Measurements from ENCODE around the gene SLC22A1. TPM values are rescaled to one million over a fixed set of nuclear protein-coding genes. Genes with fewer than 3 reads are reported as not detected.

SLC22A1 gene
- total RNA-seq, 2 donors from 2014 or later = 1.2 to 1.6 TPM

GRCh38 chr6:160173806-160174527, 52.4 kb downstream of the SLC22A1 start:
- H3K36me3 ChIP-seq = no peaks in the 10 kb centered on the region
- H3K9me3 ChIP-seq = no peaks in the 10 kb centered on the region
- no peak overlapping the region for H3K27ac ChIP-seq
- TF ChIP-seq CTCF (IDR thresholded peaks at IDR 0.05) = no peak
- H3K27me3 ChIP-seq (replicated peaks; ENCODE audit: insufficient read depth) = no peaks in the 10 kb centered on the region
- H3K4me3 ChIP-seq = no peak overlapping the region
- ATAC-seq (ENCODE audit: insufficient number of reproducible peaks, low FRiP score, low read depth) = no peak
- peaks cover 0 to 6% of the 10 kb centered on the region in 2 donors for H3K4me1 ChIP-seq (ENCODE audit: control insufficient read depth in 1 of 2, low read depth in 2 of 2)
- no peak for DNase-seq (ENCODE audit: low spot score)

- no peak for DNase-seq (ENCODE audit: low spot score)
- H3K36me3 ChIP-seq = no peaks in the 10 kb centered on the region
- TF ChIP-seq CTCF (IDR thresholded peaks at IDR 0.05) = no peak
Measured at GRCh38 chr6:160174681-160175080, 53.1 kb downstream of the SLC22A1 start.

GRCh38 chr6:160177220-160177619, 55.6 kb downstream of the SLC22A1 start:
- no peak for TF ChIP-seq CTCF (IDR thresholded peaks at IDR 0.05)
- no peak for ATAC-seq (ENCODE audit: insufficient number of reproducible peaks, low FRiP score, low read depth)
- DNase-seq (ENCODE audit: low spot score) = no peak
- Histone ChIP-seq H3K27me3 (replicated peaks; ENCODE audit: insufficient read depth) (no peaks in the 10 kb centered on the region), H3K36me3 (no peaks in the 10 kb centered on the region), H3K4me3 (no peak overlapping the region), H3K27ac (no peak overlapping the region), H3K9me3 (no peaks in the 10 kb centered on the region), H3K4me1 (ENCODE audit: control insufficient read depth in 1 of 2, low read depth in 2 of 2) (no peaks in the 10 kb centered on the region)

More at GRCh38 chr6:160174681-160175080, 53.1 kb downstream of the SLC22A1 start:
- no peaks in the 10 kb centered on the region for H3K27me3 ChIP-seq (replicated peaks; ENCODE audit: insufficient read depth)
- no peaks in the 10 kb centered on the region for H3K9me3 ChIP-seq
- H3K4me3 ChIP-seq = no peak overlapping the region
- H3K27ac ChIP-seq = no peak overlapping the region
- ATAC-seq (ENCODE audit: insufficient number of reproducible peaks, low FRiP score, low read depth) = no peak
- peaks cover 0 to 5% of the 10 kb centered on the region in 2 donors for H3K4me1 ChIP-seq (ENCODE audit: control insufficient read depth in 1 of 2, low read depth in 2 of 2)

GRCh38 chr6:160178271-160178670, 56.7 kb downstream of the SLC22A1 start:
- Histone ChIP-seq H3K9me3 (no peaks in the 10 kb centered on the region), H3K4me1 (ENCODE audit: control insufficient read depth in 1 of 2, low read depth in 2 of 2) (no peaks in the 10 kb centered on the region), H3K27ac (no peak overlapping the region), H3K36me3 (no peaks in the 10 kb centered on the region), H3K4me3 (no peak overlapping the region), H3K27me3 (replicated peaks; ENCODE audit: insufficient read depth) (no peaks in the 10 kb centered on the region)
- DNase-seq (ENCODE audit: low spot score) (no peak), ATAC-seq (ENCODE audit: insufficient number of reproducible peaks, low FRiP score, low read depth) (no peak)
- no peak for TF ChIP-seq CTCF (IDR thresholded peaks at IDR 0.05)

- Histone ChIP-seq H3K27ac (no peak overlapping the region), H3K36me3 (no peaks in the 10 kb centered on the region), H3K9me3 (no peaks in the 10 kb centered on the region), H3K27me3 (replicated peaks; ENCODE audit: insufficient read depth) (no peaks in the 10 kb centered on the region), H3K4me3 (no peak overlapping the region), H3K4me1 (ENCODE audit: control insufficient read depth in 1 of 2, low read depth in 2 of 2) (no peaks in the 10 kb centered on the region)
- ATAC-seq (ENCODE audit: insufficient number of reproducible peaks, low FRiP score, low read depth) (no peak), DNase-seq (ENCODE audit: low spot score) (no peak)
- TF ChIP-seq CTCF (IDR thresholded peaks at IDR 0.05) = no peak
Measured at GRCh38 chr6:160180706-160181105, 59.1 kb downstream of the SLC22A1 start.

Measured in thoracic aorta (tissue), 2 donors.